GM12878 (cell line): ENCODE data around the gene PLCB4. TPM values are rescaled to one million over a fixed set of nuclear protein-coding genes. Genes with fewer than 3 reads are reported as not detected.

Experiments used
- BCL11A ChIP-seq: IDR thresholded peaks from 2 replicates; pipeline ENCODE4 v1.6.1; 2011; ENCODE audit warnings: low read depth, low read length
- ETV6 ChIP-seq, 2 experiments: fragments of 450-650 bp in 1 of 2; IDR thresholded peaks in 1 of 2; conservative IDR thresholded peaks in 1 of 2; 2 replicates each; pipeline ENCODE4 v1.6.1; 2014; ENCODE audit warnings: antibody characterized with exemption in 1 of 2, borderline replicate concordance in 1 of 2, low read depth in 1 of 2, mild to moderate bottlenecking in 1 of 2, moderate library complexity in 1 of 2
- TAF1 ChIP-seq: IDR thresholded peaks from 2 replicates; pipeline ENCODE4 v1.6.1; 2011; ENCODE audit warnings: mild to moderate bottlenecking, low read depth, low read length, borderline replicate concordance
- ZNF384 ChIP-seq: IDR thresholded peaks from 2 replicates; pipeline ENCODE4 v1.6.1; 2012; ENCODE audit warnings: low read depth, mild to moderate bottlenecking, low read length, improper control_type of control experiment, borderline replicate concordance
- polyA plus RNA-seq, 11 experiments: library from polyadenylated mRNA; depleted of rRNA in 4 of 11; unstranded in 6 of 11; stranded (reverse) in 5 of 11; fragments of >200 nt; fragmentation: Nextera tagmentation in 4 of 11; fragmentation: Illumina TruSeq in 1 of 11; extraction: Ambion mirVana in 4 of 11; extraction: Trizol in 1 of 11; gene quantifications; 1 replicate in 1 of 11; 2 replicates in 10 of 11; pipeline versions ENCODE4 v1.2.1 to v1.2.3, GENCODE V29; 2011 to 2016; ENCODE audit warnings: inconsistent platforms in 2 of 11, missing spikeins in 2 of 11, low read depth in 1 of 11
- total RNA-seq, 4 experiments: library from RNA; depleted of rRNA in 3 of 4; stranded (reverse); fragments of >200 nt in 3 of 4; fragmentation: Illumina TruSeq in 1 of 4; extraction: Trizol in 1 of 4; gene quantifications; 2 replicates each; pipeline versions ENCODE4 v1.2.1 to v1.2.3, GENCODE V29; 2013 to 2021
- TF ChIP-seq, protein P1 (sequence below): fragments of 450-650 bp; IDR thresholded peaks from 2 replicates; pipeline ENCODE4 v1.6.1; 2017; ENCODE audit warnings: mild to moderate bottlenecking, moderate library complexity
- TF ChIP-seq, protein P2 (sequence below): fragments of 450-650 bp; IDR thresholded peaks from 2 replicates; pipeline ENCODE4 v1.6.1; 2017; ENCODE audit warnings: mild to moderate bottlenecking, moderate library complexity
- TF ChIP-seq, protein P3 (sequence below): IDR thresholded peaks from 2 replicates; pipeline ENCODE4 v1.6.1; 2012; ENCODE audit warnings: improper control_type of control experiment, low read depth, low read length; ENCODE audit not compliant: insufficient replicate concordance

Gene PLCB4
- total and polyA plus RNA-seq, 10 of the 15 experiments (the other 5 are each of a cell fraction or from before 2014, with no cell fraction given): not detected

DNA sequence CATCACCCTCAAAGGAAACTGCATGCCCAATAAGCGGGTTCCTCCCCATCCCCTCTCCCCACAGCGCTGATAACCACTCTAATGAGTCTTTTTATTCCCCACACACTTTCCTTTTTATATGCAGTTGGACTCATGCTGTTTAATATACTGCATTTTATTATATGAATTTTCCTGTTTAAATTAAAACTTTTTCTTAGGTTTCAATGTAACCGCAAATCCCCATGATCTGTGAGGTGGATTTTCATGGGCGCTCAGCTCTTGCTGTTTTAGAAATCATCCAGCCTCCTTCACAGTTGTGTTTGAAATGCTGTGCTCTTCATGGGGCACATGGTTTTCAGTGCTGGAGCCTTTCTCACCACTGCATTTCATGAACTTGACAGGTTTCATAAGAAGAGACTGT lies 280.4 kb downstream of the PLCB4 start (continued):
- TF ChIP-seq, protein P1, sequence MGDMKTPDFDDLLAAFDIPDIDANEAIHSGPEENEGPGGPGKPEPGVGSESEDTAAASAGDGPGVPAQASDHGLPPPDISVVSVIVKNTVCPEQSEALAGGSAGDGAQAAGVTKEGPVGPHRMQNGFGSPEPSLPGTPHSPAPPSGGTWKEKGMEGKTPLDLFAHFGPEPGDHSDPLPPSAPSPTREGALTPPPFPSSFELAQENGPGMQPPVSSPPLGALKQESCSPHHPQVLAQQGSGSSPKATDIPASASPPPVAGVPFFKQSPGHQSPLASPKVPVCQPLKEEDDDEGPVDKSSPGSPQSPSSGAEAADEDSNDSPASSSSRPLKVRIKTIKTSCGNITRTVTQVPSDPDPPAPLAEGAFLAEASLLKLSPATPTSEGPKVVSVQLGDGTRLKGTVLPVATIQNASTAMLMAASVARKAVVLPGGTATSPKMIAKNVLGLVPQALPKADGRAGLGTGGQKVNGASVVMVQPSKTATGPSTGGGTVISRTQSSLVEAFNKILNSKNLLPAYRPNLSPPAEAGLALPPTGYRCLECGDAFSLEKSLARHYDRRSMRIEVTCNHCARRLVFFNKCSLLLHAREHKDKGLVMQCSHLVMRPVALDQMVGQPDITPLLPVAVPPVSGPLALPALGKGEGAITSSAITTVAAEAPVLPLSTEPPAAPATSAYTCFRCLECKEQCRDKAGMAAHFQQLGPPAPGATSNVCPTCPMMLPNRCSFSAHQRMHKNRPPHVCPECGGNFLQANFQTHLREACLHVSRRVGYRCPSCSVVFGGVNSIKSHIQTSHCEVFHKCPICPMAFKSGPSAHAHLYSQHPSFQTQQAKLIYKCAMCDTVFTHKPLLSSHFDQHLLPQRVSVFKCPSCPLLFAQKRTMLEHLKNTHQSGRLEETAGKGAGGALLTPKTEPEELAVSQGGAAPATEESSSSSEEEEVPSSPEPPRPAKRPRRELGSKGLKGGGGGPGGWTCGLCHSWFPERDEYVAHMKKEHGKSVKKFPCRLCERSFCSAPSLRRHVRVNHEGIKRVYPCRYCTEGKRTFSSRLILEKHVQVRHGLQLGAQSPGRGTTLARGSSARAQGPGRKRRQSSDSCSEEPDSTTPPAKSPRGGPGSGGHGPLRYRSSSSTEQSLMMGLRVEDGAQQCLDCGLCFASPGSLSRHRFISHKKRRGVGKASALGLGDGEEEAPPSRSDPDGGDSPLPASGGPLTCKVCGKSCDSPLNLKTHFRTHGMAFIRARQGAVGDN: no peak
- no peak for TF ChIP-seq ZNF384
- TF ChIP-seq TAF1: no peak
- TF ChIP-seq, protein P2, sequence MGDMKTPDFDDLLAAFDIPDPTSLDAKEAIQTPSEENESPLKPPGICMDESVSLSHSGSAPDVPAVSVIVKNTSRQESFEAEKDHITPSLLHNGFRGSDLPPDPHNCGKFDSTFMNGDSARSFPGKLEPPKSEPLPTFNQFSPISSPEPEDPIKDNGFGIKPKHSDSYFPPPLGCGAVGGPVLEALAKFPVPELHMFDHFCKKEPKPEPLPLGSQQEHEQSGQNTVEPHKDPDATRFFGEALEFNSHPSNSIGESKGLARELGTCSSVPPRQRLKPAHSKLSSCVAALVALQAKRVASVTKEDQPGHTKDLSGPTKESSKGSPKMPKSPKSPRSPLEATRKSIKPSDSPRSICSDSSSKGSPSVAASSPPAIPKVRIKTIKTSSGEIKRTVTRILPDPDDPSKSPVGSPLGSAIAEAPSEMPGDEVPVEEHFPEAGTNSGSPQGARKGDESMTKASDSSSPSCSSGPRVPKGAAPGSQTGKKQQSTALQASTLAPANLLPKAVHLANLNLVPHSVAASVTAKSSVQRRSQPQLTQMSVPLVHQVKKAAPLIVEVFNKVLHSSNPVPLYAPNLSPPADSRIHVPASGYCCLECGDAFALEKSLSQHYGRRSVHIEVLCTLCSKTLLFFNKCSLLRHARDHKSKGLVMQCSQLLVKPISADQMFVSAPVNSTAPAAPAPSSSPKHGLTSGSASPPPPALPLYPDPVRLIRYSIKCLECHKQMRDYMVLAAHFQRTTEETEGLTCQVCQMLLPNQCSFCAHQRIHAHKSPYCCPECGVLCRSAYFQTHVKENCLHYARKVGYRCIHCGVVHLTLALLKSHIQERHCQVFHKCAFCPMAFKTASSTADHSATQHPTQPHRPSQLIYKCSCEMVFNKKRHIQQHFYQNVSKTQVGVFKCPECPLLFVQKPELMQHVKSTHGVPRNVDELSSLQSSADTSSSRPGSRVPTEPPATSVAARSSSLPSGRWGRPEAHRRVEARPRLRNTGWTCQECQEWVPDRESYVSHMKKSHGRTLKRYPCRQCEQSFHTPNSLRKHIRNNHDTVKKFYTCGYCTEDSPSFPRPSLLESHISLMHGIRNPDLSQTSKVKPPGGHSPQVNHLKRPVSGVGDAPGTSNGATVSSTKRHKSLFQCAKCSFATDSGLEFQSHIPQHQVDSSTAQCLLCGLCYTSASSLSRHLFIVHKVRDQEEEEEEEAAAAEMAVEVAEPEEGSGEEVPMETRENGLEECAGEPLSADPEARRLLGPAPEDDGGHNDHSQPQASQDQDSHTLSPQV: no peak
- TF ChIP-seq BCL11A: no peak
- TF ChIP-seq ETV6 (conservative IDR thresholded peaks at IDR 0.05 in 1 of 2, IDR thresholded peaks at IDR 0.05 in 1 of 2; ENCODE audit: borderline replicate concordance in 1 of 2, low read depth in 1 of 2): no peak
- TF ChIP-seq, protein P3, sequence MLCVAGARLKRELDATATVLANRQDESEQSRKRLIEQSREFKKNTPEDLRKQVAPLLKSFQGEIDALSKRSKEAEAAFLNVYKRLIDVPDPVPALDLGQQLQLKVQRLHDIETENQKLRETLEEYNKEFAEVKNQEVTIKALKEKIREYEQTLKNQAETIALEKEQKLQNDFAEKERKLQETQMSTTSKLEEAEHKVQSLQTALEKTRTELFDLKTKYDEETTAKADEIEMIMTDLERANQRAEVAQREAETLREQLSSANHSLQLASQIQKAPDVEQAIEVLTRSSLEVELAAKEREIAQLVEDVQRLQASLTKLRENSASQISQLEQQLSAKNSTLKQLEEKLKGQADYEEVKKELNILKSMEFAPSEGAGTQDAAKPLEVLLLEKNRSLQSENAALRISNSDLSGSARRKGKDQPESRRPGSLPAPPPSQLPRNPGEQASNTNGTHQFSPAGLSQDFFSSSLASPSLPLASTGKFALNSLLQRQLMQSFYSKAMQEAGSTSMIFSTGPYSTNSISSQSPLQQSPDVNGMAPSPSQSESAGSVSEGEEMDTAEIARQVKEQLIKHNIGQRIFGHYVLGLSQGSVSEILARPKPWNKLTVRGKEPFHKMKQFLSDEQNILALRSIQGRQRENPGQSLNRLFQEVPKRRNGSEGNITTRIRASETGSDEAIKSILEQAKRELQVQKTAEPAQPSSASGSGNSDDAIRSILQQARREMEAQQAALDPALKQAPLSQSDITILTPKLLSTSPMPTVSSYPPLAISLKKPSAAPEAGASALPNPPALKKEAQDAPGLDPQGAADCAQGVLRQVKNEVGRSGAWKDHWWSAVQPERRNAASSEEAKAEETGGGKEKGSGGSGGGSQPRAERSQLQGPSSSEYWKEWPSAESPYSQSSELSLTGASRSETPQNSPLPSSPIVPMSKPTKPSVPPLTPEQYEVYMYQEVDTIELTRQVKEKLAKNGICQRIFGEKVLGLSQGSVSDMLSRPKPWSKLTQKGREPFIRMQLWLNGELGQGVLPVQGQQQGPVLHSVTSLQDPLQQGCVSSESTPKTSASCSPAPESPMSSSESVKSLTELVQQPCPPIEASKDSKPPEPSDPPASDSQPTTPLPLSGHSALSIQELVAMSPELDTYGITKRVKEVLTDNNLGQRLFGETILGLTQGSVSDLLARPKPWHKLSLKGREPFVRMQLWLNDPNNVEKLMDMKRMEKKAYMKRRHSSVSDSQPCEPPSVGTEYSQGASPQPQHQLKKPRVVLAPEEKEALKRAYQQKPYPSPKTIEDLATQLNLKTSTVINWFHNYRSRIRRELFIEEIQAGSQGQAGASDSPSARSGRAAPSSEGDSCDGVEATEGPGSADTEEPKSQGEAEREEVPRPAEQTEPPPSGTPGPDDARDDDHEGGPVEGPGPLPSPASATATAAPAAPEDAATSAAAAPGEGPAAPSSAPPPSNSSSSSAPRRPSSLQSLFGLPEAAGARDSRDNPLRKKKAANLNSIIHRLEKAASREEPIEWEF: no peak
